Spleen (tissue), 7 donors: ENCODE data around the gene TBPL1.

Experiments
- POLR2AphosphoS5 ChIP-seq, 3 donors: sonication (generic); formaldehyde crosslinking; IDR thresholded peaks; one replicate each; pipeline ENCODE4 v1.5.1; 2017; ENCODE audit warnings: antibody characterized with exemption in 3 of 3
- TF ChIP-seq, protein P1 (sequence below), 11 experiments: fragments of 200-600 bp in 7 of 11; fragments of 450-650 bp in 4 of 11; sonication (generic) in 4 of 11; IDR thresholded peaks in 8 of 11; conservative IDR thresholded peaks in 3 of 11; 1 replicate in 7 of 11; 2 replicates in 4 of 11; pipeline versions ENCODE4 v1.4.0 to v1.8.0; 2016 to 2021; ENCODE audit warnings: antibody characterized with exemption in 11 of 11, inconsistent platforms in 4 of 11, mild to moderate bottlenecking in 1 of 11
- donor health status: DM: no; HTN: no; CAD: no; lungs with moderate emphysema.
- donor health status: DM: no; HTN: no; CAD: no.
- donor health status: DM: no; HTN: no; CAD: no.

DNA sequence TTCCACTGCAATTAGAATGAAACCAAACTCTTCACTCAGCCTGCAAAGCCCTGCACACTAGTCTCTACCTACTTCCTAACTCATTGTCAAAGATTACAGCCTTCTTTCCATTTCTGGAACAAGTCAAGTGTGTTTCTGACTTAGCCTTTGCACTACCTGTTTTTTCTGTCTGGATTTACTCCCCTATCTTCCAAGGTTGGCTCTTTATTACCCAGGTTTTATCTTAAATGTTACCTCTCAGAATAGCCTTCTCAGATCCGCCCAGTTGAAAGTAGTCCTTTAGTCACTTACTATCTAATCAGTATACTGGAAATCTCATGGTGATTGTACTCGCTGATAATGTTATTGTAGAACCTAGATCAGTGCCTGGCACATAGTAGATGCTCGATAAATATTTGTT is 42.7 kb downstream of the TBPL1 start:
- TF ChIP-seq, protein P1, sequence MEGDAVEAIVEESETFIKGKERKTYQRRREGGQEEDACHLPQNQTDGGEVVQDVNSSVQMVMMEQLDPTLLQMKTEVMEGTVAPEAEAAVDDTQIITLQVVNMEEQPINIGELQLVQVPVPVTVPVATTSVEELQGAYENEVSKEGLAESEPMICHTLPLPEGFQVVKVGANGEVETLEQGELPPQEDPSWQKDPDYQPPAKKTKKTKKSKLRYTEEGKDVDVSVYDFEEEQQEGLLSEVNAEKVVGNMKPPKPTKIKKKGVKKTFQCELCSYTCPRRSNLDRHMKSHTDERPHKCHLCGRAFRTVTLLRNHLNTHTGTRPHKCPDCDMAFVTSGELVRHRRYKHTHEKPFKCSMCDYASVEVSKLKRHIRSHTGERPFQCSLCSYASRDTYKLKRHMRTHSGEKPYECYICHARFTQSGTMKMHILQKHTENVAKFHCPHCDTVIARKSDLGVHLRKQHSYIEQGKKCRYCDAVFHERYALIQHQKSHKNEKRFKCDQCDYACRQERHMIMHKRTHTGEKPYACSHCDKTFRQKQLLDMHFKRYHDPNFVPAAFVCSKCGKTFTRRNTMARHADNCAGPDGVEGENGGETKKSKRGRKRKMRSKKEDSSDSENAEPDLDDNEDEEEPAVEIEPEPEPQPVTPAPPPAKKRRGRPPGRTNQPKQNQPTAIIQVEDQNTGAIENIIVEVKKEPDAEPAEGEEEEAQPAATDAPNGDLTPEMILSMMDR (IDR thresholded peaks at IDR 0.05 in 8 of 11, conservative IDR thresholded peaks at IDR 0.05 in 3 of 11) = no peak
- no peak for TF ChIP-seq POLR2AphosphoS5 (IDR thresholded peaks at IDR 0.05)
